ENCODE measurements around the gene TREH. TPM values are rescaled to one million over a fixed set of nuclear protein-coding genes. Genes with fewer than 3 reads are reported as not detected.
"Not testable (repeated sequence)": the region's sequence is repeated elsewhere in the genome, so short reads cannot be mapped to it uniquely, and the experiment has no call there.

The TREH gene
- total RNA-seq, 1 experiment from 2014 or later: 0.05 TPM

DNA sequence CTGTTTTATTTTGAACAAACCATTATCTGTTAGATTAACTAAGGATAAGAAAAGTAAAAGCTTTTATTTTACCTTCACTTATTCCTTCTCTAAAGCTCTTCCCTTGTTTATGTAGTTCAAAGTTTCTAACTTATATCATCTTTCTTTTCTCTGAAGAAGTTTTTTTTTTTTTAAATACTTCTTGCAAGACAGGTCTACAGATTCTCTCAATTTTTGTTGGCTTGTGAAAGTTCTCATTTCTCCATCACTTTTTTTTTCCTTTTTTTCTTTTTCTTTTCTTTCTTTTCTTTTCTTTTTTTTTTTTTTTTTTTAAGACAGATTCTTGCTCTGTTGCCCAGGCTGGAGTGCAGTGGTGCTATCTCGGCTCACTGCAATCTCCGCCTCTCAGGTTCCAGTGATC lies 4.7 kb upstream of the TREH start:
- in situ Hi-C loops (cut with HindIII; ENCODE audit: low pct_unique_long_range_greater_than_20kb, low sequenced_read_pairs) (no loop called here), intact Hi-C loops (cut with micrococcal nuclease; ENCODE audit: unreplicated experiment) (no loop called here)
- Histone ChIP-seq H3K9me3 (ENCODE audit: control insufficient read depth, insufficient read depth, low read depth, low read length) (no peaks in the 10 kb centered on the region), H3K27ac (ENCODE audit: low read length) (no peak overlapping the region), H3K4me1 (ENCODE audit: control insufficient read depth, insufficient read depth, low read length) (no peaks in the 10 kb centered on the region), H3K4me3 (ENCODE audit: low read depth in 2 of 2, low read length in 2 of 2) (no peak overlapping the region), H3K36me3 (ENCODE audit: control insufficient read depth, insufficient read depth, low read length) (no peaks in the 10 kb centered on the region), H3K27me3 (ENCODE audit: control insufficient read depth, insufficient read depth, low read length) (peaks cover 2% of the 10 kb centered on the region; the same call in 1 of the 2 replicates)
- POLR2A ChIA-PET: no interaction called here
- BruUV-seq (replicated peaks): no TSS peak
- CTCF ChIA-PET: interaction anchor here (0.6 kb wide), 1 partner anchor 251 kb away, joined by 11 read pairs; no protein-coding TSS in a partner anchor
- ATAC-seq (no peak), DNase-seq (ENCODE audit: low read depth, low spot score) (no peak)
- TF ChIP-seq SIN3A (IDR thresholded peaks at IDR 0.05; ENCODE audit: borderline replicate concordance, insufficient read depth, low read depth, low read length): no peak
- TF ChIP-seq, protein P1, sequence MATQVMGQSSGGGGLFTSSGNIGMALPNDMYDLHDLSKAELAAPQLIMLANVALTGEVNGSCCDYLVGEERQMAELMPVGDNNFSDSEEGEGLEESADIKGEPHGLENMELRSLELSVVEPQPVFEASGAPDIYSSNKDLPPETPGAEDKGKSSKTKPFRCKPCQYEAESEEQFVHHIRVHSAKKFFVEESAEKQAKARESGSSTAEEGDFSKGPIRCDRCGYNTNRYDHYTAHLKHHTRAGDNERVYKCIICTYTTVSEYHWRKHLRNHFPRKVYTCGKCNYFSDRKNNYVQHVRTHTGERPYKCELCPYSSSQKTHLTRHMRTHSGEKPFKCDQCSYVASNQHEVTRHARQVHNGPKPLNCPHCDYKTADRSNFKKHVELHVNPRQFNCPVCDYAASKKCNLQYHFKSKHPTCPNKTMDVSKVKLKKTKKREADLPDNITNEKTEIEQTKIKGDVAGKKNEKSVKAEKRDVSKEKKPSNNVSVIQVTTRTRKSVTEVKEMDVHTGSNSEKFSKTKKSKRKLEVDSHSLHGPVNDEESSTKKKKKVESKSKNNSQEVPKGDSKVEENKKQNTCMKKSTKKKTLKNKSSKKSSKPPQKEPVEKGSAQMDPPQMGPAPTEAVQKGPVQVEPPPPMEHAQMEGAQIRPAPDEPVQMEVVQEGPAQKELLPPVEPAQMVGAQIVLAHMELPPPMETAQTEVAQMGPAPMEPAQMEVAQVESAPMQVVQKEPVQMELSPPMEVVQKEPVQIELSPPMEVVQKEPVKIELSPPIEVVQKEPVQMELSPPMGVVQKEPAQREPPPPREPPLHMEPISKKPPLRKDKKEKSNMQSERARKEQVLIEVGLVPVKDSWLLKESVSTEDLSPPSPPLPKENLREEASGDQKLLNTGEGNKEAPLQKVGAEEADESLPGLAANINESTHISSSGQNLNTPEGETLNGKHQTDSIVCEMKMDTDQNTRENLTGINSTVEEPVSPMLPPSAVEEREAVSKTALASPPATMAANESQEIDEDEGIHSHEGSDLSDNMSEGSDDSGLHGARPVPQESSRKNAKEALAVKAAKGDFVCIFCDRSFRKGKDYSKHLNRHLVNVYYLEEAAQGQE (IDR thresholded peaks at IDR 0.05; ENCODE audit: insufficient read depth in 1 of 2, low read depth in 2 of 2, low read length in 1 of 2): no peak
- TF ChIP-seq POLR2AphosphoS5 (IDR thresholded peaks at IDR 0.05; ENCODE audit: low read depth, low read length): no peak
- TF ChIP-seq, protein P2, sequence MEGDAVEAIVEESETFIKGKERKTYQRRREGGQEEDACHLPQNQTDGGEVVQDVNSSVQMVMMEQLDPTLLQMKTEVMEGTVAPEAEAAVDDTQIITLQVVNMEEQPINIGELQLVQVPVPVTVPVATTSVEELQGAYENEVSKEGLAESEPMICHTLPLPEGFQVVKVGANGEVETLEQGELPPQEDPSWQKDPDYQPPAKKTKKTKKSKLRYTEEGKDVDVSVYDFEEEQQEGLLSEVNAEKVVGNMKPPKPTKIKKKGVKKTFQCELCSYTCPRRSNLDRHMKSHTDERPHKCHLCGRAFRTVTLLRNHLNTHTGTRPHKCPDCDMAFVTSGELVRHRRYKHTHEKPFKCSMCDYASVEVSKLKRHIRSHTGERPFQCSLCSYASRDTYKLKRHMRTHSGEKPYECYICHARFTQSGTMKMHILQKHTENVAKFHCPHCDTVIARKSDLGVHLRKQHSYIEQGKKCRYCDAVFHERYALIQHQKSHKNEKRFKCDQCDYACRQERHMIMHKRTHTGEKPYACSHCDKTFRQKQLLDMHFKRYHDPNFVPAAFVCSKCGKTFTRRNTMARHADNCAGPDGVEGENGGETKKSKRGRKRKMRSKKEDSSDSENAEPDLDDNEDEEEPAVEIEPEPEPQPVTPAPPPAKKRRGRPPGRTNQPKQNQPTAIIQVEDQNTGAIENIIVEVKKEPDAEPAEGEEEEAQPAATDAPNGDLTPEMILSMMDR (IDR thresholded peaks at IDR 0.05): no peak
- TF ChIP-seq TCF7L2 (IDR thresholded peaks at IDR 0.05; ENCODE audit: low read depth, low read length): no peak

DNA sequence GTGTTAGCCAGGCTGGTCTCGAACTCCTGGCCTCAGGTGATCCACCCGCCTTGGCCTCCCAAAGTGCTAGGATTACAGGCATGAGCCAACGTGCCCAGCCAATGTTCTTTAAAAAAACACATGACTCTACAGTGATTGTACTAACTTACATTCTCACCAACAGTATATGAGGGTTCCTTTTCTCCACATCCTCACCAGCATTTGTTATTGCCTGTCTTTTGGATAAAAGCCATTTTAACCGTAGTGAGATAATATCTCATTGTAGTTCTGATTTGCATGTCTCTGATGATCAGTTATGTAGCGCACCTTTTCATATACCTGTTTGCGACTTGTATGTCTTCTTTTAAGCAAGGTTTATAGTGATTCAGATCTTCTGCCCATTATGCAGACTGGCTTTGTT lies 3.5 kb upstream of the TREH start:
- H3K9me3 ChIP-seq (ENCODE audit: control insufficient read depth, insufficient read depth, low read depth, low read length); H3K4me3 ChIP-seq (ENCODE audit: low read depth in 2 of 2, low read length in 2 of 2); in situ Hi-C loops (cut with HindIII; ENCODE audit: low pct_unique_long_range_greater_than_20kb, low sequenced_read_pairs); DNase-seq (ENCODE audit: low read depth, low spot score); H3K4me1 ChIP-seq (ENCODE audit: control insufficient read depth, insufficient read depth, low read length); intact Hi-C loops (cut with micrococcal nuclease; ENCODE audit: unreplicated experiment); ATAC-seq; H3K27me3 ChIP-seq (ENCODE audit: control insufficient read depth, insufficient read depth, low read length); BruUV-seq (replicated peaks); H3K27ac ChIP-seq (ENCODE audit: low read length); H3K36me3 ChIP-seq (ENCODE audit: control insufficient read depth, insufficient read depth, low read length); CTCF ChIA-PET: not testable (repeated sequence)
- POLR2A ChIA-PET: interaction anchor here (0.6 kb wide), 1 partner anchor 13 kb away, joined by 5 read pairs; no protein-coding TSS in a partner anchor

DNA sequence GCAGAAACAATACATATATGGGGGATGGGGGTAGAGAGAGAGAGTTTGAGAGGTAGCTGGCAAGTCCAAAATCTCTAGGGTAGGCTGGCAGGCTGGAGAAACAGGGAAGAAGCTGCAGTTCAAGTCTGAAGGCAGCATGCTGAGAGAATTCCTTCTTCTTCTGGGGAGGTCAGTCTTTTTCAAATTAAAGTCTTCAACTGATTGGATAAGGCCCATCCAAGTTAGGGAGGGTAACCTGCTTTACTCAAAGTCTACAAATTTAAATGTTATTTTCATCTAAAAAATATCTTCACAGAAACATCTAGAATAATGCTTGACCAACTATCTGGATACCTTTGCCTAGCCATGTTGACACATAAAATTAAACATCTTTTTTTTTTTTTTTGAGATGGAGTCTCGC lies 2.9 kb upstream of the TREH start:
- CTCF ChIA-PET: interaction anchor here (0.6 kb wide), 1 partner anchor 36 kb away, joined by 6 read pairs; no protein-coding TSS in a partner anchor
- DNase-seq (ENCODE audit: low read depth, low spot score) (no peak), ATAC-seq (no peak)
- POLR2A ChIA-PET: interaction anchor here (0.6 kb wide), 1 partner anchor 13 kb away, joined by 5 read pairs; no protein-coding TSS in a partner anchor
- no peaks in the 10 kb centered on the region for H3K4me1 ChIP-seq (ENCODE audit: control insufficient read depth, insufficient read depth, low read length)
- intact Hi-C loops (cut with micrococcal nuclease; ENCODE audit: unreplicated experiment) (no loop called here), in situ Hi-C loops (cut with HindIII; ENCODE audit: low pct_unique_long_range_greater_than_20kb, low sequenced_read_pairs) (no loop called here)
- H3K4me3 ChIP-seq (ENCODE audit: low read depth in 2 of 2, low read length in 2 of 2): no peak overlapping the region
- peaks cover 2% of the 10 kb centered on the region; the same call in 1 of the 2 replicates for H3K27me3 ChIP-seq (ENCODE audit: control insufficient read depth, insufficient read depth, low read length)
- no peaks in the 10 kb centered on the region for H3K9me3 ChIP-seq (ENCODE audit: control insufficient read depth, insufficient read depth, low read depth, low read length)
- no peaks in the 10 kb centered on the region for H3K36me3 ChIP-seq (ENCODE audit: control insufficient read depth, insufficient read depth, low read length)
- no TSS peak for BruUV-seq (replicated peaks)
- TF ChIP-seq SIN3A (IDR thresholded peaks at IDR 0.05; ENCODE audit: borderline replicate concordance, insufficient read depth, low read depth, low read length) (no peak), TCF7L2 (IDR thresholded peaks at IDR 0.05; ENCODE audit: low read depth, low read length) (no peak), POLR2AphosphoS5 (IDR thresholded peaks at IDR 0.05; ENCODE audit: low read depth, low read length) (no peak)
- TF ChIP-seq, protein P1 (IDR thresholded peaks at IDR 0.05; ENCODE audit: insufficient read depth in 1 of 2, low read depth in 2 of 2, low read length in 1 of 2): no peak
- TF ChIP-seq, protein P2 (IDR thresholded peaks at IDR 0.05): no peak
- no peak overlapping the region for H3K27ac ChIP-seq (ENCODE audit: low read length)
